ENCODE results near the gene INPP1.

DNA sequence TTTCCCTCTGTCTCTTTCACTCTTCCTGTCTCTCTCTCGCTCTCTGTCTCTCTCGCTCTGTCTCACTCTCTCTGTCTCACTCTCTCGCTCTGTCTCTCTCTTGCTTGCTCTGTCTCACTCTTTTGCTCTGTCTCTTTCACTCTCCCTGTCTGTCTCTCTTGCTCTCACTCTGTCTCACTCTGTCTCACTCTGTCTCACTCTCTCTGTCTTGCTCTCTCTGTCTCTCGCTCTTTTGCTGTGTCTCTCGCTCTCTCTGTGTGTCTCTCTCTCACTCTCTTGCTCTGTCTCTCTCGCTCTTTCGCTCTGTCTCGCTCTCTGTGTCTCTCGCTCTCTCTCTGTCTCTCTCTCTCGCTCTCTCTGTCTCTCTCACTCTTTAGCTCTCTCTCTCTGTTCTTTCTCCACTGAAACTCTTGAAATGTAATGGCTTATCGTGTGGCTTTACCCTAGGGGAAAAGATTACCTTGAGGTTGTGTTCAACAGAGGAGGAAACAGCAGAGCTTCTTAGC lies 22.9 kb downstream of the INPP1 start:
- TF ChIP-seq, protein P1, sequence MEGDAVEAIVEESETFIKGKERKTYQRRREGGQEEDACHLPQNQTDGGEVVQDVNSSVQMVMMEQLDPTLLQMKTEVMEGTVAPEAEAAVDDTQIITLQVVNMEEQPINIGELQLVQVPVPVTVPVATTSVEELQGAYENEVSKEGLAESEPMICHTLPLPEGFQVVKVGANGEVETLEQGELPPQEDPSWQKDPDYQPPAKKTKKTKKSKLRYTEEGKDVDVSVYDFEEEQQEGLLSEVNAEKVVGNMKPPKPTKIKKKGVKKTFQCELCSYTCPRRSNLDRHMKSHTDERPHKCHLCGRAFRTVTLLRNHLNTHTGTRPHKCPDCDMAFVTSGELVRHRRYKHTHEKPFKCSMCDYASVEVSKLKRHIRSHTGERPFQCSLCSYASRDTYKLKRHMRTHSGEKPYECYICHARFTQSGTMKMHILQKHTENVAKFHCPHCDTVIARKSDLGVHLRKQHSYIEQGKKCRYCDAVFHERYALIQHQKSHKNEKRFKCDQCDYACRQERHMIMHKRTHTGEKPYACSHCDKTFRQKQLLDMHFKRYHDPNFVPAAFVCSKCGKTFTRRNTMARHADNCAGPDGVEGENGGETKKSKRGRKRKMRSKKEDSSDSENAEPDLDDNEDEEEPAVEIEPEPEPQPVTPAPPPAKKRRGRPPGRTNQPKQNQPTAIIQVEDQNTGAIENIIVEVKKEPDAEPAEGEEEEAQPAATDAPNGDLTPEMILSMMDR (IDR thresholded peaks at IDR 0.05) = no peak
- TF ChIP-seq POLR2A (IDR thresholded peaks at IDR 0.05) = no peak
